NCI-H2029 treated with DMSO at 0.1 percent for 48 hours (cell line): ENCODE results near the gene PWWP2B.

Experiments
- DNase-seq: peaks from one replicate; lab custom pipeline; 2025; lab: John Stamatoyannopoulos, UW

The PWWP2B gene

GRCh38 chr10:132459301-132460003, 62.5 kb downstream of the PWWP2B start:
- DNase-seq = no peak

DNA sequence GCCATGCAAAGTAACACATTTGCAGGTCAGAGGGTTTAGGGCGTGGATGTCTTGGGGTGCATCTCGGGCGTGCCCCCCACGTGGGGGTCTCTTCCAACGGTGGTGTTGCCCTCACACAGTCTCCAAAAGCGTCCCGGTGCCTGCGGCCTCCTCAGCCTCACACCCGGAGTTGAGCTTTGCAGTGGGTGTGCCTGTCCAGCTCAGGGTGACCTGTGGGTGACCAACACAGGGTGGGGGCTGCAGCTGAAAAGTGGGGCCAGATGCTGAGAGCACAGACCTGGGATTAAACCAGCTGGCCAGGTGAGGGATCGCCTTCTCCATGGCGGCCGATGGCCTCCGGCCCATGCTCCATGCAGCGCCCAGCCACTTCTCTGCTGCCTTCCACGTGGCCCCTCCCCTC, 63.1 kb downstream of the PWWP2B start:
- DNase-seq = no peak

- no peak for DNase-seq
These were observed 63.7 kb downstream of the PWWP2B start for GRCh38 chr10:132460691-132461090.

GRCh38 chr10:132461103-132461682, 64.2 kb downstream of the PWWP2B start:
- DNase-seq = no peak

DNA sequence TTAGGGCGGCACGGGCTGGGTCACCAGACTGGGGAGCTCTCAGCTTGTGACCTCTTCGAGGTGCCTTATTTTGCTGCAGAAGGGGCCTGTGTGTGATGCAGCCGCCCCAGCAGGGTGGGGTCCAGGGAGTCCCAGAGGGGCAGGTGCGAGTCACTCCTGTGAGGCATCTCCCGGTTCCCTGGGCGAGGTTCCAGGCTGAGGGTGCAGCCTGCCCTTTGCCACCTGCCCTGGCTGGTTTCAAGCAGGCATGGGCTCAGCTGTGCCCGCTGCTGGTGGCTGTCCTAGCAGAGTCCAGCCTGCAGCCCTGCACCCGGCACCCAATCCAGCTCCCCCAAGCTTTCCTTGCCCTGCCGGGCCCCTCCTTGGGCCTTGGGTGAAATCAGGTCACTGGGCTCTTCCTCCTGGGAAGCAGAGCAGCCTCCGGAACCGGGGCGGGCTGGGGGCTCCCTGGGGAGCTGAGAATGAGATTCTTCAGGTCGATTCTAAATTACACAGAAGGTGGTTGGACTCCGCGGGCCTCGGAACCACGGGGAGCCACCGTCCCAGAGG, 64.8 kb downstream of the PWWP2B start:
- DNase-seq = no peak

GRCh38 chr10:132462463-132463332, 65.7 kb downstream of the PWWP2B start:
- DNase-seq = no peak

- no peak for DNase-seq
These were observed 66.6 kb downstream of the PWWP2B start for GRCh38 chr10:132463333-132464255.

- no peak for DNase-seq
These were observed 67.5 kb downstream of the PWWP2B start for GRCh38 chr10:132464256-132465192.

DNA sequence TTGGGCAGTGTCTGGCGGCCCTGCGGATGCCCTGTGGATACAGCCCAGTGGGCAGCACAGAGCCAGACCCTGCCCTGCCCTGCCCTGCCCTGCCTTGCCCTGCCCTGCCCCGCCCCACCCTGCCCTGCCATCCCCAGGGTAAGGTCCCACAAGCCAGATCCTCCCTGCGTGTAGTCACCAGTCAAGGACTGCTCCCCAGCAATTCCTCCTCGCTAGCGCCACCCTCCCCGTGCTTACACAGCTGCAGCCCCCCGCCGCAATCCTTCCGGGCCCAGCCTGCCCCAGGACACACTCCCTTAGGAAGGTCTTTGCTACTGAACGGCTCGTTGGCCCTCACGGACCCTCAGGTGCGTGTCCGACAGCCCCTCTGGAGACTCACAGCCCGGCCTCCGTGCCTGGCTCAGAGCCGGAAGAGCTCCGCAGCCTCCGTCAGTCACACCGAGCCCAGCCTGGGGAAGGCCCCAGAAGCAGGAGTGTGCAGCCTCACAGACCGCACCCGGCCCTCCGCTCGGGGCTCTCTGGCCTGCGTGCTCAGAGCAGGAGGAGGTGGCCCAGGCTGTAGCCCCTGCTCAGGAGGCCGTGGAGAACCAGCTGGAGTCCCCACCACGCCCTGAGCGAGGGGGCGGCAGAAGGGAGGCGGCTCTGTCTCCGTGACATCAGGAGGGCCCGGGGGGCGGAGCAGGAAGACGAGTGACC, 68.3 kb downstream of the PWWP2B start:
- no peak for DNase-seq

DNA sequence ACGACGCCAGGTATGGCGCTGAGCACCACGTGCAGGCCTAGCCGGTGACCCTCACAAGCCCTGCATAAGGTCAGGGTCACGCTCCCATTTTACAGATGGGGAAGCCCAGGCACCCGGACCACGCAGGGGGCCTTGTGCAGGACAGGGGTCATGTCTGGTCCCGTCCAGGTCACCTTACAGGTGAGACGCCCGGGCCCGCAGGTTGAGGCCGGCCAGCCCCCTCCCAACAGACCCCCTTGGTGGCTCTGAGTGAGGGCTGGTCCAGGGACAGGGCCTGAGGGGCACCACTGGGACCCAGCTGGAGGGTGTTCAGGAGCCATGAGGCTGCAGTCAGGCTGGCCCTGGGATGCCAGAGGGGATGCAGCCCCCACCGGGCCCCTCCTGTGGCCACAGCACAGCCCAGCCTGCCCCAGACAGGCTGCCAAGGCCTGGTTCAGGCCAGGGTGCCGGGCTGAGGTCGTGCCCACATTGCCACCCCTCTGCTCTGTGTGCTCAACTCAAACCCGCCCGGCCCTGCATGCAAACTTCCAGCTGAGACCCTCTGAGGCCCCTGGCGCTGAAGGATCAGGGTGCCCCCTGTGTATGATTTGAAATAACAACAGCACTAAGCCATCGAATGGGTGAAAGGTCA, 69.0 kb downstream of the PWWP2B start:
- no peak for DNase-seq

DNA sequence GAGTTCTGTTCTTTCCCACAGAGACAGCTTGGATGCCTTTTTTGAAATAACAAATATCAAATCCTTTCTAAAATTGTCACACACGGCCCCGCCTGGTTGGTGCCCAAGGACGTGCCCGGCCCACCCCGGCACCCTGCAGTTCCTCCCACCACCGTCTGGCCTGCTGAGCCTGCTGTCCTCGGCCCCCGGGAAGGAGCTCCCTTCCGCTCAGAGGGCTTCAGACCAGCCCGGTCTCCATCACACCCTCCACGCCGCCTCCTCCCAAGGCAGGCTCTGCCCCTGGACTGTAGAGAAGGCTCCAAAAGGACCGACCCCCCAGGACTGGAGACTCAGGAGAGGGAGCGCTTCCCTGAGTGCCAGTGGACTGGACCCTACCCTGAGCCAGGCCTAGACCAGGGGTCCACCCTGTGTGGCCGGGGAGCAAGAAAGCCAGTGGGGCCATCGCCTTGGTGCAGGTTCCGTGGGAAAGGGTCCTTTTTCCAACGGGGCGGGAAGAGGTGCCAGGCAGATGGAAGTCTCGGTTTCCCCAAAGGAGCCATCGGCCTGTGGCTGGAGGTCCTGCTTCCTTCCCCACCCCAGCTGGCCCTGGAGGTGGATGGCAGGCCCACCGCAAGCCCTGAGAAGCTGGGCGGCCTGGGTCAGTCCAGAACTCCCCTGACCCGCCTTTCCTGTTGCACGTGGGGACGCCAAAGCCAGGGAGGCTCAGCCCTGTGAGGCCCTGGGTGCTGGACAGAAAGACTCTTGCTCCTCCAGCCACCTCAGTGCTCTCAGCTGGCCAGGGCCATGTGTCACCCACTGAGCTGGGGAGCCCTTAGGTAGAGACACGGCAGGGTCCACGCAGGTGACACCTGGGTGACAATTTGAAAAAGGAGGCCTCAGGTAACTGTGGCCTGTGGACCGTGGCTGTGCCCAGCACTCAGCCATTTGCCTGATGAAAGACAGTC, 69.8 kb downstream of the PWWP2B start:
- DNase-seq = no peak
